Stomach (tissue), 4 donors: Measurements from ENCODE around the gene CXCL6.

Experiments
- EP300 ChIP-seq: sonication (generic); formaldehyde crosslinking; IDR thresholded peaks from one replicate; pipeline ENCODE4 v1.6.1; 2017; ENCODE audit warnings: antibody characterized with exemption
- POLR2A ChIP-seq, 4 donors: fragments of 450-650 bp; IDR thresholded peaks; one replicate each; pipeline ENCODE4 v1.6.1; 2016; ENCODE audit warnings: antibody characterized with exemption in 4 of 4, control low read depth in 2 of 4, mild to moderate bottlenecking in 1 of 4, moderate library complexity in 1 of 4
- POLR2AphosphoS5 ChIP-seq, 3 donors: sonication (generic); formaldehyde crosslinking; IDR thresholded peaks; one replicate each; pipeline ENCODE4 v1.6.1; 2016; ENCODE audit warnings: antibody characterized with exemption in 3 of 3
- TF ChIP-seq, protein P1 (sequence below), 7 experiments: fragments of 450-650 bp in 4 of 7; fragments of 200-600 bp in 3 of 7; sonication (generic) in 3 of 7; IDR thresholded peaks; one replicate each; pipeline ENCODE4 v1.5.1; 2016 to 2019; ENCODE audit warnings: antibody characterized with exemption in 7 of 7, control low read depth in 2 of 7, mild to moderate bottlenecking in 1 of 7

DNA sequence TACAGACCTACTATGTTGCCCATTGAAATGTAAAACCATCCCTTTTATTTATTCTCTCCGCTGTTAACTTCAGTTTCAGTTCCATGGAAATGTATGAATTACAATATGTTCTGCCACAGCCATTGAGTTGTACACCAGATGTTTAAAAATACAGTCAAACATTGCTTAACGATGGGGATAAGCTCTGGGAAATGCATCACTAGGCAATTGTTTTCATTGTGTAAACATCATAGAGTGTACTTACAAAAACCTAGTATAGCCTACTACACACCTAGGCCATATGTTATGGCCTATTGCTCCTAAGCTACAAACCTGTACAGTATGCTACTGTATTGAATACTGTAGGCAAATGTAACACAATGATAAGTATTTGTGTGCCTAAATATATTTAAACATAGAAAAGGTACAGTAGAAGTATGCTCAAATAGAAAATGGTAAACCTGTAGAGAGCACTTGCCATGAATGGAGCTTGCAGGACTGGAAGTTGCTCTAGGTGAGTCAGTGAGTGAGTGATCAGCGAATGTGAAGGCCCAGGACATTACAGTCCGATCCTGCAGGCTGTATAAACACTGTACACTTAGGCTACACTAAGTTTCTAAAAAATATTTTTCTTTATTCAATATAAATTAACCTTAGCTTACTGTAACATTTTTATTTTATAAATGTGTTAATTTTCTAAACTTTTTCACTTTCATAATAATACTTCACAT lies 13.9 kb downstream of the CXCL6 start:
- TF ChIP-seq, protein P1, sequence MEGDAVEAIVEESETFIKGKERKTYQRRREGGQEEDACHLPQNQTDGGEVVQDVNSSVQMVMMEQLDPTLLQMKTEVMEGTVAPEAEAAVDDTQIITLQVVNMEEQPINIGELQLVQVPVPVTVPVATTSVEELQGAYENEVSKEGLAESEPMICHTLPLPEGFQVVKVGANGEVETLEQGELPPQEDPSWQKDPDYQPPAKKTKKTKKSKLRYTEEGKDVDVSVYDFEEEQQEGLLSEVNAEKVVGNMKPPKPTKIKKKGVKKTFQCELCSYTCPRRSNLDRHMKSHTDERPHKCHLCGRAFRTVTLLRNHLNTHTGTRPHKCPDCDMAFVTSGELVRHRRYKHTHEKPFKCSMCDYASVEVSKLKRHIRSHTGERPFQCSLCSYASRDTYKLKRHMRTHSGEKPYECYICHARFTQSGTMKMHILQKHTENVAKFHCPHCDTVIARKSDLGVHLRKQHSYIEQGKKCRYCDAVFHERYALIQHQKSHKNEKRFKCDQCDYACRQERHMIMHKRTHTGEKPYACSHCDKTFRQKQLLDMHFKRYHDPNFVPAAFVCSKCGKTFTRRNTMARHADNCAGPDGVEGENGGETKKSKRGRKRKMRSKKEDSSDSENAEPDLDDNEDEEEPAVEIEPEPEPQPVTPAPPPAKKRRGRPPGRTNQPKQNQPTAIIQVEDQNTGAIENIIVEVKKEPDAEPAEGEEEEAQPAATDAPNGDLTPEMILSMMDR (IDR thresholded peaks at IDR 0.05) = no peak
- TF ChIP-seq POLR2A (IDR thresholded peaks at IDR 0.05) = no peak
- TF ChIP-seq EP300 = no peak
- TF ChIP-seq POLR2AphosphoS5 (IDR thresholded peaks at IDR 0.05) = no peak
